ENCODE measurements around the gene HOPX.
"Not testable (repeated sequence)": the region's sequence is repeated elsewhere in the genome, so short reads cannot be mapped to it uniquely, and the experiment has no call there.

Gene HOPX

DNA sequence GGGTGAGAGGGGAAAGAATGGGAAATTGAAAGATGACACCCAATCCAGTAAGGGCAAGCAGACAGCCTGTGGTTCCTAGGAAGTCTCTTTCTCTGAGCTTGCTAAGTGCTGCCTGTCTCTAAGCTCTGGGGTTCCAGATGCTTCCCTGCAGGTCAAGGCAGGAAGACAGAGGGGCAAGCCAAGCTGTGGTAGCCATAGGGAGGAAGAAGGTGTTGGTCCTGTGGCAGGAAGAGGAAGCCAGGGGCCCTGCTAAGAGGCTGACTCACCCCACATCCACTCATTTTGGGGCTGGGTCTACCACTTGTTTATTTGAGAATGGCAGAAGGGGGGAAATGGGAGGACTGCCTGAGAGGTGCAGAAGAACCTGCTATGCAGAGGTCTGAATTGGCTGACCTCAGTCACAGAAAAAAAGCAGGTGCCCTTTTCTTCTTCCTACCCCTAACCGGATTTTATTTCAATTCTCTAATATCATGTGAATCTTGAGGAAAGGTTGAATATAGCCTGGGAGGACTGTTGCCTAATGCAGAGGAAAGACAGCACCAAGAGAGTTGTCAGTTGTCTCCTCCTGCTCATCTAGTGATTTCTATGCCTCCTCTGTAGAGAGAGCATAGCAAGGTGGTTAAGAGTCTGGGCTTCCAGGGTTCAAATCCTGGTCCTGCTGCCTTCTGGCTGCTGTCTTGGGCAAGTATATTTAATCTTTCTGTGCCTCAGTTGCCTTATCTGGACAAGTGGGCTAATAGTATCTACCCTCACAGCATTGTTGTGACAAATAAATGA lies 27.4 kb downstream of the HOPX start:
- DNase-seq, result no peak

DNA sequence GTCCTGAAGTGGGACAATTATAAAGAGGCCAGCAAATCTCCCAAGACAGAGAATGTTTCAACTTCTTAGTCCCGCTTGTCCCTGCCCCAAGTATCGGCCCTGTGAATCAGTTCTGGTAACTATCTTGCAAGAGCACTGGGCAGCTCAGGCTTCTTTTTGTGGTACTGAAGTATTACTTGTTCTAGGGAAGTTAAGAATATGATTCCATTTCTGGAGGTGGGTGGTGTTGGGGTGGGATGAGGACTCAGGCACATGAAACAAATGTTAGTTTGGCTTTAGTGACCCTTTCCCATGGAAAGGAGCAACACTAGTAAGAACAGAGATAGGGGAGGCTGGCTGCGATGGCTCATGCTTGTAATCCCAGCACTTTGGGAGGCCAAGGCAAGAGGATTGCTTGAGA lies 28.9 kb downstream of the HOPX start:
- DNase-seq, result no peak

DNA sequence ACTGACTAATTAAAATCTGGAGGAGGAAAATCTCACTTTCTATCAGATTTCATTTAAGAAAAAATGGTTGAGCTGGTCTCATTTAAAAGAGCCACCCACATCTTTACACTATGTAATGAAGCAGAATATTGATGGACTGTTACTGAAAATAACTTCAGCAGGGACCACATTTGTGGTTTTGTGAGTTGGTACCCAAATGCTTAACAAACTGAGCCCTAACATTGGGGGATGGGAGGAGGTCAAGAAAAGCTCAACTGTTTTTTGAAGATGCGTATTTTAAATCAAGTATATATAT lies 30.1 kb downstream of the HOPX start:
- no peak for DNase-seq

DNA sequence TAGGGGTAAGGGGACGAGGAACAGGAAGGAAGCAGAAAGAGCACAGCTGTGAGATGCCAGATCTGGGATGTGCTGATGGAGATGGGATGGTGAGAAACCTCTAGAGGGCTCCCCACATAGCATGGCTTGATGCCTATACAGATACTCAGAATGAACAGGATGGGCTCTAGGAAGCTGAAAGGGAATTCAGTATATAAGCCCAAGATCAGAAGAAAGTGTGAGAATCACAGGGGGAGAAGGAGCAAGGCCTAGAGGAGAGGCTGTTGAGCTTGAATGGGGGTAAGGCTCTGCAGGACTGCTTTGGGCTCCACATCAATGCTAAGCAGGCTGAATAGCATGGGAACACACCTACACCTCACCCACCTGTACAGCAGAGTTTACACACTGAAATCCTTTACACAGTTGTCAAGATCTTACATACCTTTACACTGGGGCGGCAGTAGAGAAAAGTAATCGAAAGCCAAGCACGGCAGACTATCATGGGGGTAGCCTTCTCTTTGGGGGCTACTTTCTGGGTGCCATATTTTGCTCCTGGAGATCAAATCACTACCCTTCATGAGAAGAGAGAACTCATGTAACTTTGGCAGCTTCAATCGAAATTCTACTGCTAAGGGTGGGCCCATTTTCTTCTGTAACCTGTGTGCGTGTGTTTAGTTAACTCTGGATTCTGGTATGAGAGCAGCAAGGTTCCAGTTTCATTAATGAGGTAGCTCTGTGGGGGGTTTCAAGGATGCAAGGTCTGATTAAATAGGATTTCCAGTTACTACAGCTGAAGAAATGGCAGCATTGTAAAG lies 30.6 kb downstream of the HOPX start:
- no peak for DNase-seq

DNA sequence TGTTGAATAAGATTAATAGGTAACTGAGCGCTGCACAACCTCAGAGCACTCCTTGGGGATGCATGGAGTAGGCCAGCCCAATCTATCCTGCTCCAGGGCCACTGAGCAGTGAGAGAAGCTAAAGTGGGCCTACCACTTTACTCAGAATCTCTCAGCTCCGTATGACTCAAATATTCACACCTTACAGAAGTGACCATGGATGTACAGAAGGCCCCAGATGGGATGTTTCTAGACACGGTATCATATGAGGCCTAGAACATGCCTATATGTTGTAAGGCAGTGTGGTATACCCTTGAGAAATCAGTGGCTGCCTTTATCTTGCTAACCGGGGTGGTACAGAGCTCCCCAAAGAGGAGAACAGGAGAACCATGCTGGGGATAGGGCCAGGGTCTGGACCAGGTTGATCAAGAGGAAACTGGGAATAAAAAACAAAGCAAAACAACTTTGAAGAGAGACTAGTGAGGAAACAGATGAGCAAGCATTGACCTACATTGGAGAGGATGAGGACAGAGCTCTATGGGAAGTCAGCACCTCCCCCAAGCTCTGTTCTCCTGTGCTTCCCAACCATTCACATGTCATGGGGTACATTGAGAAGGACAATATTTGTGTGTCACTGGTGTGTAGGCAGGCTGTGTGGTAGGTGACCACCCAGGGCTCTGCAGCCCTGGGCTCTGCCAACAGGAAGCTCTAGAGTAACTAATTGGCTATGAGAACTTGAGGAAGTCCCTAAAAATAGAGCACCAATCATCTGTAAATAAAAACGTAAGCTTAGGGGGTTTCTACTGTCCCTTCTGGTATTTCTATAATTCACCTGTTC lies 31.4 kb downstream of the HOPX start:
- DNase-seq, result no peak

DNA sequence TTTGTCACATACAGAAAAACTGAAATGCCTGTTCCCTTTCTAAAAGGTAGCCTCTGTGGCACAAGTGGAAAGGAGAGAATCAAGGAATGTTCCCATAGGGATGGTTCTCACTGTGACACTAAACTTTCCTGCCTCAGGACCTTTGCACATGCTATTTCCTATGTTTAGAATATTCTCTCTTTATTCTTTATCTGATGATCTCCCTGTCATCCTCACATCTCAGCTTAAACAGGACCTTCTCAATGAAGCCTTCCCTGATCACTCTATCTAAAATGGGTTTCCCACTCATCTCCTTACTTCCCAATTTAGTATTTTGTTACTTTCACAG lies 32.3 kb downstream of the HOPX start:
- DNase-seq, result no peak

DNA sequence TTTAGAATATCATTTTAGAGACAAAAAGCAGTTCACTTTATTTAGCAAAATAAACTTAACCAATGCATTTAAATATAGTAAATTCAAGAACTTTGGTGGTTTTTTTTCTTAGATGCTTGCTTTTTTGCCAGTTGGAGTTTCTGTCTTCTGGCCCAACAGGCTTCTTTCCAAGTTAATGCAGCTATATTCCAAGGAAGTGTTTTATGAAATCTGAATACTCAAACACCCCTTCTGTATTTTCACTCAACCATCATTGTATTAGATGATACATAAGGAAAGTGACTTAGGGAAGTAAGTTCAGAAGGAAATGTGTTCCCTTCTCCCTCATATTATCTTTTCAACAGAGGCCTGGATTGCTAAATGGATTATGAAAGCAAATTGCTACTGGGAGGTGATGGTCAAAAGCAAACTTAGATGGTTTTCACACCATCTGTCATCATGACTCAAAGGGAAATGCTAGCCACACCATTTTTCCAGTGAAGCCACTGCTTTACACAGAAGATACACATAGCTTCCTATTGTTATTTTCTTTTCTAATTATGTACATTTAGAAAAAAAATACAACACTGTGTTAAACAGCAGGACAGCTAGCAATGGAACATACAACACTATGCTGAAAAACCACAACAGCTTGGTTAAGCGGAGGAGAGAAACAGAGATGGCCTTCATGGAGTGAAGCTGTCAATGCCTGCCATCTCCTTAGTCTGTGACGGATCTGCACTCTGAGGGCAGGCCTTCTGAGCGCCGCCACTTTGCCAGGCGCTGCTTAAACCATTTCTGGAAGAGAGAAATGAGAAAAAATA lies 32.9 kb downstream of the HOPX start:
- DNase-seq, result no peak

DNA sequence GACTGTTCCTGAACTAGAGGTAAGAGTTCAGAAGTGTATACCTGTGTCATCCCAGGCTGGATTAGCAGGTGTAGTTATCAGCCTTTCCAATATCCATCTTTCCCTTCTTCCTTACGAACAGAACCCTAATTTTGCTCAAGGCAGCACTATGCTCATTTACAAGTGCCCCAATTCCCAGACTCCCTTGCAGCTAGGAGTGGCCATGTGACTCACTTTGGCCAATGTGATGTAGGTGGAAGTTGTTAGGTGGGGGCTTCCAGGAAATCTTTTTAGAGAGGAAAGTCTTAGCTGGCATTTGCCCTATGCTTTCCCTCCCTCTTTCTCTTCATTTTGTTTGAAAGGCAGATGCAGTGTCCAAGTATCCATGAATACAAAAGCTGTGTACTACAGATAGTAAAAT lies 34.8 kb downstream of the HOPX start:
- no peak for DNase-seq

DNA sequence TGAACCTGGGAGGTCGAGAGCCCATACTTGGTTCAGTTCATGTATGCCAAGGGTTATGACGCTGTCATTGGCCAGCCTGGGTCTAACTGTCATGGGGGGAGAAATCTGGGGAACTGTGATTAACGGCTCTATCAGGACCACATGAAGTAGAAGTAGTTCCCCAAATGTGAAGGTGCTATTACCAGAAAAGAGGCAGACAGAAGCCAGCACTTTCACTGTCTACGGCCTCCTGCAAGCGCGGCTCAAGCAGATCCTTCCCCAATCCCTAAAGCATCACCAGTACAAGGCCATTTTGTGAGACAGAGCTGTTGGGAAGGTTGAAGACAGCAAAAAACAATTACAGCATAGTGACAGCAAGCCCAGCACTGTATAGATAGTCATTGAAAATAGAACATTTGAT lies 37.5 kb downstream of the HOPX start:
- DNase-seq, result no peak

DNA sequence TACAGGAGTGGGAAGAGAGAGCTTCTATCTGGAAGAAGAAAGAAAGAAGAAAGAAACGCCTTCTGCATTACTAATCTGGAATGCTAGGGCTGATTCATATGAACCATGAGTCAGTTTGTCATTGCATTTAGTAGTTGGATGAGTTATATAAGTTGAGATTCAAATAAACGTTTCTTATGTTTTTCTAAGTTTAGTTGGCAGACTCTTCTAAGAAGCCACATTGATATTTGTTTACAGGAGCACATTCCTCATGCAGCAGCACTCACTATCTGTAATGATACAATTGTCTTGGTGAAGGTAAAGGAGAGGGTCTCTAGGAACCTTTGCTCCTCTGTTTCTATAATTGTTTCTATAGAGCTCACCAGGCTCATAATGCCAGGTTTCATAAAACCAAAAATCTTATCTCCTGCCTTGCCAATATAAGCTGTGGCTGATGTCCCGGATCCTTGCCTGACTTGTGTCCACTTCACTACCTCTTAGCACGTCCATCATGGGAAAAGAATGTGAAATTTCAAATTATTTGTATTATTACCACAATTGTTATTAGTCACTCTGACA lies 39.5 kb downstream of the HOPX start:
- DNase-seq, result peak; percentile 7

DNA sequence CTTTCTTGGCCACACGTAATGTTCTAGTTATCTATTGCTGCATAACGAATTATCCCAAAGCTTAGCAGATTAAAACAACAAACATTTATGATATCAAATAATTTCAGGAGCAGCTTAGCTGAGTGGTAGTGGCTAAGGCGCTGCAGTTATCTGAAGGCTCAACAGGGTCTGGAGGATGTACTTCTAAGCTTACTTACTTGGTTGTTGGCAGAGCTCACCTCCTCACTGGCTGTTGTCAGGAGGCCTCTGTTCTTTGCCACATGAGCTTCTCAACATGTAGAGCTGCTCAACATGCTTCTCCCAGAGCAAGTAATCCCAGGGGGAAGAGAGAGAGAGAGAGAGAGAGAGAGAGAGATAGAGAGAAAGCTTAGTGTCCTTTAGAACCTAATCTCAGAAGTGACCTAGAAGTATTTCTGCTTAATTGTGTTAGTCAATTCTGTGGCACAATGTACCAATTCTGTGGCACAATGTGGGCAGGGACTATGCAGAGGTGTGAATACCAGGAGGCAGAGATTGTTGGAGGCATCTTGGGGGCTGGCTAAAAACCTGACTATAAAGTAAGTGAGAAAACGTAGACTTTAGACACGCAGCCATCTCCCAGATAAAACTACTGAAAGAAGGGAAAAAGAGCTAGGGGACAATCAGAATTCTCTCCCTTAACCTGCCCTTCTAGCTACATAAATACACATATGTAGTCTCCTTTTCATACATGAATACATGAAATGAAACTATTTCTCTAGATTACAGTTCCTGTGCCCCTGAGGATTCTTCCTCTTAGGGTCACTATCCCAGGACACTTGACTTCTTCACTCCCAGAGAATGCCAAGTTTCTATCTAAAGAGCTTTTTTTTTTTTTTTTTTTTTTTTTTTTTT lies 40.2 kb downstream of the HOPX start:
- DNase-seq, result no peak

DNA sequence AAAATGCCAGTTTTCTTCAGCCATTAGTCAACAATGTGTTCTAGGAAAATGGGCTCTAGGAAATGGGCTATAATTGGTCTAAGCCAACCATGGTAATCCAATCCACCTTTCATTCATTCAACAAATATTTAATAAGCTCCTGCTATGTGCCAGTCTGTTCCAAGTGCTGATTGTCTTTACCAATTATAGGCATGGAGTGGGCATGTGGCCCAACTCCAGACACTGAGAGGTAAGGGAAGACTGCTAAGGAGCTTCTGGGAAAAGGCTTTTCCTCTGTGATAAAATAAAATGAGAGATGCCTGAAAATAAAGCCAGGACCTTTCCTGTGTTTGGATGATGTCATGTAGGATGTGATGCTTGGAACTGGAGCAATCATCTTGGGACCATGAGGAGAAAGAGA lies 43.3 kb downstream of the HOPX start:
- no peak for DNase-seq

DNA sequence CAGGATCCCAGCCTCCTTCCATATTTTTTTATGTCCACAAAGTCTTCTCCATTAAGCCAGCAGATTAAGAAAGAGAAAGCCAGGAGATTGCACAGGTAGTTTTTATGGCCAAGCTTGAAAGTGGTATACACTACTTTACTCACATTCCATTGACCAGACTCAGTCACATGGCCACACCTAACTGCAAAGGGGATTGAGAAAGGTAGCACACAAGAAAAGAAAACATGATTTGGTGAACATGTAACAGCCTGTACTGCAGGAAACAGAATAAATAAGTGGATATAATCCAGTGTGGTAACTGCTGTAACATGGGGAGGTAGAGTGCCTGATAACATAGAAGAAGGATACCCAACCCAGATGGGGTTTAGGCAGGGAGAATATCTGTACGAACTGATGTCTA lies 43.9 kb downstream of the HOPX start:
- DNase-seq, result no peak

DNA sequence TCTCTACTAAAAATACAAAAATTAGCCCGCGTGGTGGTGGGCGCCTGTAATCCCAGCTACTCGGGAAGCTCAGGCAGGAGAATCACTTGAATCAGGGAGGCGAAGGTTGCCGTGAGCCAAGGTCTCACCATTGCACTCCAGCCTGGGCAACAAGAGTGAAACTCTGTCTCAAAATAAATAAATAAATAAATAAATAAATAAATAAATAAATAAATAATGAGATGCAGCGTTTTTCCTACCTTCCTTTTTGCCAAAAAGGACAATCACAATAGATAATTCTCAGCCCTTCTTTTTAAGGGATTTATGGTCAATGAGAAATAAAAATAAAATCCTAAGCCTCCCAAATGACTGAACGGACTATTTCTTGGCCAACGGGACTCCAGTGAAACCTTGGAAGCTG lies 46.1 kb downstream of the HOPX start:
- not testable (repeated sequence) for DNase-seq

DNA sequence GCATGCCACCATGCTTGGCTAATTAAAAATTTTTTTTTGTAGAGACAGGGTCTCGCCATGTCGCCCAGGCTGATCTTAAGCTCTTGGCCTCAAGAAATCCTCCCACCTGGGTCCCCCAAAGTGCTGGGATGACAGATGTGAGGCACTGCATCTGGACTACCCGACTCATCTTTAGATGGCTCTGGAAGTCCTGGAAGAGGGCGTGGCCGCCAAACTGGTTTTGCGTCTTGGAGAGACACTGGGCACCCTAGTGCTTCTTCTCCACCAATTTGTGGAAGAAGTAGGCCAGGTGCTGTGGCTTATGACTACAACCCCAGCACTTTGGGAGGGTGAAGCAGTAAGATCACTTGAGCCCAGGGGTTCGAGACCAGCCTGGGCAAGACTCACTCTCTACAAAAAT lies 47.6 kb downstream of the HOPX start:
- no peak for DNase-seq

DNA sequence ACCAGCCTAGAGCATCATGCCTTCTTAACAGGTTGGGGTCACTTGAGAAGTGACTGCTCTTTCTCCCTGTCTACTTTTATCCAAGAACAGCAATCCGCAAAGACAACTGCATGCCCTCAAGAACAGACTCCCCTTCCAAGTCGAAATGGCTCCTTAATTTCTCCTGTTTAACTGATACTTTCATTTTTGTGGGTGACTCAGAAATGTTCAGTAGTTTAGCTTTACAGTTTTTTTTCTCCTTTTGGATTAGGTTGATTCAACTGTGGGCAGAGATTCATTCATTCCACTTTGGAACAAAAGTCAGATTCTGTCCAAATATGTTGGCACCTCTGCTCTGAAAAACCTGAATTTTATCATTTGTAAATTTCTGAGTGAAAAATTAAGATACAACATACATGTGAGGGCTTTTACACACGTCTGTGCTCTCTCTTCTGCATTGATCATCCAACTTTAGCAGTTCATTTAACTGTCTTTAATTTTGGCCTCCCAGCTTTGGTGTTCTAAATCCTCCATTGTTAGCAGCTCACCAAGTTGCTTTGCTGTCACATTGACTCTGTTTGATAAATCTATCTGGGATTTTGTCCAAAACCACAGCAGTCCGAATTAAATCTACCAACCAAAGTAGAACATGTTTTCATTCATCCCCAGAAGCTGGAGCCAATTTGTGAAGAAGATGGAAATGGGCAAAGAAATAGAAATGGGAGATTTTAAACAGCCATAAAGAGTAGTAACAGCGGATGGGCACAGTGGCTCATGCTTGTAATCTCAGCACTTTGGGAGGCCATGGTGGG lies 50.0 kb downstream of the HOPX start:
- no peak for DNase-seq

DNA sequence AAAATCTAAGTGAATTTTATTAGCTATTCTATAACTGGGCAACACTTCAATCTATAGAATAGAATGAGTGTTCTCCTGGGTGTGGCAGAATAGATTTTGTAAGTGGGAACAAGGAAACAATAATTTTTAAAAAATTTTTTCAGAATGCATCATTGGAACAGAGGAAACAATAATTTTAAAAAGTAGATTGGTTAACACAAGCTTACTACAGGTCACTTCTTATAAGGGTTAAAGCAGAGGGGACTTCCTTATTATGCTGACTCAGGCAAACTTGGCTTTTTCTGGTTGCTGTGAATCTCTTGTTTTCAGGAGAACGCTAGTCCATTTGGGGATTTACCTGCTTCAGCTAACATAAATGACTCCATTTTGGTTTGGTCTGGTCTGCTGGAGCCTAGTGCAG lies 52.5 kb downstream of the HOPX start:
- no peak for DNase-seq

DNA sequence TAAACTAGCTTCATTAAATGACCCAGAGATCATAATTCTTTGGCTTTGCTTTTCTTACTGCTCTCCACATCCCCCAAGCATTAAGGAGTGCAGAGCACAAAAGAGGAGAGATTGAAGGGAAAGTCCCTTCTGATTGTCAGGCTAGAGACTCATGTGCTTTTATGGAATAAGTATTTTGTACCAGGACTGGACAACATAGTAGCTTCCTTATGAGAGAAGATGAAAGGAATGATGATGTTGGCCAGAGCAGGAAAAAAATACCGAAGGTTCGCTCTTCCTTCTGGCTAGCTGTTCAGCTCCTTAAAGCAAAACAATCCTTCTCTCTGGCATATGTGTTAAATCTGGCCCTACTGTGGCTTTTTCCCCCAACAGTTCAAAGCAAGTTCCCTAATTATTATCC lies 53.1 kb downstream of the HOPX start:
- DNase-seq, result no peak

DNA sequence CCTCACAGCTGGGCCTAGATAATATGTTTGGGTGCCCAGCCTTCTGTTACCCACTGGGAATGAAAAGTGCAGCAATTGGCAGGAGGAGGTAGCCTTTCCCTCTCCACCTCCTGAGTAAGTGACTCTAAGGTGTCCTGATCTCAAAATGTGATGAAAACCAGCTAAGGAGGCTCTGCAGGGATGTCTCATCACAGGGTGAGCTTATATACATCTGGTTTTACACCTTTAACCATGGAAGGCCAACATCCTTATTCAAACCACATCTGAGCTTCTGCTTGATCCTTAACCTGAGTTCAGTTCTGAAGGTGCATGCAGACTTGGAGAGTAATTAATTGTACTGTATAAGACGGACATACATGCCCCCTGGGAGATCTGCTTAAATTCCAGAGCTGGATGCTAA lies 53.7 kb downstream of the HOPX start:
- DNase-seq, result no peak

DNA sequence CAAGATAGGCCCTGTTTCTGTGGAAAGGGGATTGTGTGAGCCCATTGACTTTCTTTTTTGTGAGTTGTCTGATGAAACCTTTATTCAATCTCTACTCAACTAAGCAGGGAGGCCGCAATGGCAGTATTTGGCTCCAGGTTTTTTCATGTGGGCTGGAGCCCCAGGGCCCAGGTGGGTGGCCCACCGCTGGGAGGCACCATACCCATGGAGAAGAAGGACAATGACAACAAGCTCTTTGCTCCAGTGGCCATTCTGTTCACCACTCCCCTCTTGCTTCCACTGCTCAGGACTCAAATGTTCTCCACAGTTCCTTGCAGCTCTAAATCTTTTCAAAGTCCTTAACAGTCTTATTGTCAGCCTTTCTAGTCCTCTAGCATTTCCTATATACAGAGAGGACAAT lies 54.1 kb downstream of the HOPX start:
- DNase-seq, result no peak

DNA sequence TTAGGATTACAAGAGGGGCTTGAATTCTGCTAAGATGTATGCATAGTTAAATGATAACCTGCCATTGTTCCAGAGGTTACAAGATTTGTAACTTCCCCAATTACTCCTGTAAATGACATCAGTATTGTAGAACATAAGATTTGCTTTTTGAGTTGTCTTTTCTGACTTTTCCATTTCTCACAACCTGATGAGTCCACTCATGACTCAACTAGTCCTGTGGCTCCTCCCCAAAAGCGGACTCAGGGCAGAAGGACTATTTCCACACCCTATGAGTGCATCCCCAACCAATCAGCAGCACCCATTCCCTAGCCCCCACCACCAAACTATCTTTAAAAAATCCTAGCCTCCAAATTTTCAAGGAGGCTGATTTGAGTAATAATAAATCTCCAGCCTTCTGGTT lies 54.7 kb downstream of the HOPX start:
- DNase-seq, result no peak

All from eye (tissue), 1 donor.